Skin epidermis (tissue), 12 donors: ENCODE data around the gene MYT1.
A peak's percentile ranks its signal among the peaks of the same experiment; 100 is the strongest.
"Not testable (repeated sequence)": the region's sequence is repeated elsewhere in the genome, so short reads cannot be mapped to it uniquely, and the experiment has no call there.

Experiments used
- H3K27ac ChIP-seq, 21 experiments: fragments of 200-600 bp; sonication (generic) in 11 of 21; one replicate each; pipeline ENCODE4 v1.5.0; 2020; ENCODE audit warnings: mild to moderate bottlenecking in 3 of 21, inconsistent platforms in 2 of 21, moderate library complexity in 2 of 21
- H3K4me3 ChIP-seq, 7 experiments: fragments of 200-600 bp; sonication (generic) in 2 of 7; one replicate each; pipeline ENCODE4 v1.5.0; 2020; ENCODE audit warnings: inconsistent platforms in 2 of 7, mild to moderate bottlenecking in 2 of 7, moderate library complexity in 1 of 7

MYT1 gene

DNA sequence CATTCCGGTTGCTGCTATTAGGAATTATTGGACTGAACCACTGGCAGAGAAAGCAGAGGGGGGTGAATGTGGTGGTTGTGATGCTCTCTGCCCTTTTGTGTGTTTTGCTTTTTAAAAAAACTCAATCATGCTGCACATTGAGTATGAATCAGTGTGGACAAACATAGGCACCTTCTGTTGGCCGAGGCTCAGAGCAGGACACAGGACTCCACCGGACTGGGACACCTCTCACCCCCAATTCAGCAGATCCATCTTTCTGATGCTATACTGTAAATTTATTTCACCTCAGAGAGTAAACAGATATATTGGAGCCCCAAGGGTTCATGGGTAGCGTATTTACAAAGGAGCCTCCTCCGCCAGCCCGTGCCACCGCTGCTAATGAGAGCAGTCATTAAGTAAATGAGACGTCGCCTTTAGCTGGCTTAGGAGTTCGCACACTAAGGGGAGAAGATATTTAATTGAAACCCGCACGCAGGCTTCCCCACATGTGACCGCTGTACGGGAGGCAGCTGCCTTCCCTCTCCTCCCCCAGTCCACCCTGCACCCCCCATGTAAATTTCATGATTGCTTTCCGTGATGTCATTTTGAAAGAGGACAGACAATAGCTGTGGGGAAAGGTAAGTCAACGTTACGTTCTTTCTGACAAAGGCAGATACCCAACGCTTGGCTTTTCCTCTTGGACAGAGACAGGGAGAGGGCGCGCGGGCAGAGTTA lies at the start of gene MYT1:
Gene MYT1, plus strand, starts transcription at position 330 of the 714 bp plus-strand sequence. CDS start 34,410 bp downstream, outside the sequence.
- Histone ChIP-seq H3K4me3 (no peak within 1 kb of the TSS), H3K27ac (no peak within 1 kb of the TSS)

GRCh38 chr20:64115171-64115911 lies 48.9 kb upstream of the MYT1 start:
- Histone ChIP-seq H3K4me3 (no peak overlapping the region), H3K27ac (no peak overlapping the region)

- Histone ChIP-seq H3K27ac (no peak overlapping the region), H3K4me3 (no peak overlapping the region)
Measured at GRCh38 chr20:64116016-64116415, 48.2 kb upstream of the MYT1 start.

- no peak overlapping the region for H3K4me3 ChIP-seq
- H3K27ac ChIP-seq = no peak overlapping the region
Measured at GRCh38 chr20:64116541-64117431, 47.5 kb upstream of the MYT1 start.

GRCh38 chr20:64117432-64117777 lies 46.8 kb upstream of the MYT1 start:
- not testable (repeated sequence) for H3K4me3 ChIP-seq, H3K27ac ChIP-seq

- Histone ChIP-seq H3K27ac (no peak overlapping the region), H3K4me3 (no peak overlapping the region)
Measured at GRCh38 chr20:64119301-64119680, 45.0 kb upstream of the MYT1 start.

DNA sequence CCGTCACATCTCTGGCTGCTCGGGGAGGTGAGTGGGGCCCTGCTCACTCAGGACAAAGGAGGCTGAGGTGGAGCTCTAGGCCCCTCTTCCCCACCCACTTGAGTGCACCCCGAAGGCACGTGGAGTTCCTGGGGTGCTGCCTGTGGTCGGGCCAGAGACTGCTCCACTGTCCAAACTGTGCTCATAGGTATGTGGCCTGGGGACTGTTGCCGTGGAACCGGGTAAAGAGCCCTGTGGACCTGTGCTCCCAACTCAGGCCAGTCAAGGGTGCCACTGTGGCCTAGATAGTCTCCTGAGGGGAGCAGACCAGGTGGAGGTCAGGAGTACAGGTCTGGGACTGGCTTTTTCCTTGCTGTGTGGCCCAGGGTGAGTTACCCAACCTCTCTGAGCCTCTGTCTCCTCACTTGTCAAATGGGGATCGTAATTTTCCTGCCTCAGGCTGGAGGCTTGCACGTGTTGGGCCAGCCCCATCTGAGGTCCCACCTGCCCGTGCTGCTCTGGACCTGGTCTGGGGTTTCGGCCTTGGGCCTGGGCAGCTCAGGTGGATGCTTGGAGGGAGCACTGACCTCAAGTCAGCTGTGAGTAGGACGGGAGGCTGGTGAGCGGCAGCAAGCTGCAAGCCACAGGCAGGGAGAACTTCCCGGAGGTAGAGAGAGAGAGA lies 44.4 kb upstream of the MYT1 start:
- peak overlapping the region in 1 of 7 experiments; percentile 16 for H3K4me3 ChIP-seq

DNA sequence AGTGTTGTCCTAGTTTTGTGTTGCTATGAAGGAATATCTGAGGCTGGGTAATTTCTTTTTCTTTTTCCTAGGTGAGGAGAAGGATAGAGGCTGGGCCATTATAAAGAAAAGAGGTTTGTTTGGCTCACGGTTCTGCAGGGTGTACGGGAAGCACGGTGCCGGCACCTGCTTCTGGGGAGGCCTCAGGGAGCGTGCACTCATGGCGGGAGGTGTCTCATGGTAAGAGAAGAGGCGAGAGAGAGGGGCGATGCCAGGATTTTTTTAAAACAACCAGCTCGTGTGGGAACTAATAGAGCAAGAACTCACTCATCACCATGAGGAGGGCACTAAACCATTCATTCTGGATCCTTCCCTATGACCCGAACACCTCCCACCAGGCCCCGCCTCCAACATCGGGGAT lies 42.7 kb upstream of the MYT1 start:
- Histone ChIP-seq H3K4me3 (no peak overlapping the region), H3K27ac (no peak overlapping the region)

More for the DNA sequence above, 44.4 kb upstream of the MYT1 start:
- peak overlapping the region in 1 of 21 experiments; percentile 23 for H3K27ac ChIP-seq

DNA sequence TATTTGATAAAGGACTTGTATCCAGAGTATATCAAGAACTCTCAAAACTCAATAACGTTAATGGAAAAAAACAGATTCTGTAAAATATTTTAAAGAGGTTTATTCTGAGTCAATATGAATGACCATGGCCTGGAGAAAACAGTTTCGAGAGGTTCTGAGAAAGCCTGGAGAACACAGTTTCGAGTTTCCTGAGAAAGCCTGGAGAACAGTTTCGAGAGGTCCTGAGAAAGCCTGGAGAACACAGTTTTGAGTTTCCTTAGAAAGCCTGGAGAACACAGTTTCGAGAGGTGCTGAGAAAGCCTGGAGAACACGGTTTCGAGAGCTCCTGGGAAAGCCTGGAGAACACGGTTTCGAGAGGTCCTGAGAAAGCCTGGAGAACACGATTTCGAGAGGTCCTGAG lies 41.3 kb upstream of the MYT1 start:
- H3K4me3 ChIP-seq, H3K27ac ChIP-seq: not testable (repeated sequence)

- H3K4me3 ChIP-seq, H3K27ac ChIP-seq: not testable (repeated sequence)
Measured at GRCh38 chr20:64123517-64123916, 40.7 kb upstream of the MYT1 start.

- no peak overlapping the region for H3K4me3 ChIP-seq
- H3K27ac ChIP-seq = no peak overlapping the region
Measured at GRCh38 chr20:64129146-64129782, 35.0 kb upstream of the MYT1 start.

- H3K4me3 ChIP-seq = no peak overlapping the region
- H3K27ac ChIP-seq = no peak overlapping the region
Measured at GRCh38 chr20:64130271-64130670, 34.0 kb upstream of the MYT1 start.

DNA sequence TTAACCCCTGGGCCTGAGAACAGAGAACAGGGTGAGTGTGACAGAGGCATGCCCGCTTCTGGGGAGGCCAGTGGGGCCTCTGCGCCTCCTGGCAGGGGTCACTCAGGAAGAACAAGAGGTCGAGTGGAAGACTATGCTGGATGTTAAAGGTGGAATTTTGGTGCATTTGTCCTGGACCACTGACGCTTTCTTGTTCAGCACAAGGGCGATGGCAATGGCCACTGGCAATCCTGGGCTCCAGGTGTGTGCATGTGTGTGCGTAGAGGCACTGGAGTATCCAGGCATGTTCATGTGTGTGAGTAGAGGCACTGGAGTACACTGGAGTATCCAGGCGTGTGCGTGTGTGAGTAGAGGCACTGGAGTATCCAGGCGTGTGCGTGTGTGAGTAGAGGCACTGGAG lies 33.4 kb upstream of the MYT1 start:
- Histone ChIP-seq H3K4me3 (no peak overlapping the region), H3K27ac (no peak overlapping the region)

GRCh38 chr20:64131406-64131805 lies 32.8 kb upstream of the MYT1 start:
- Histone ChIP-seq H3K4me3 (no peak overlapping the region), H3K27ac (no peak overlapping the region)

GRCh38 chr20:64133951-64134407 lies 30.3 kb upstream of the MYT1 start:
- H3K27ac ChIP-seq = no peak overlapping the region
- no peak overlapping the region for H3K4me3 ChIP-seq

GRCh38 chr20:64134744-64135143 lies 29.5 kb upstream of the MYT1 start:
- not testable (repeated sequence) for H3K4me3 ChIP-seq, H3K27ac ChIP-seq

DNA sequence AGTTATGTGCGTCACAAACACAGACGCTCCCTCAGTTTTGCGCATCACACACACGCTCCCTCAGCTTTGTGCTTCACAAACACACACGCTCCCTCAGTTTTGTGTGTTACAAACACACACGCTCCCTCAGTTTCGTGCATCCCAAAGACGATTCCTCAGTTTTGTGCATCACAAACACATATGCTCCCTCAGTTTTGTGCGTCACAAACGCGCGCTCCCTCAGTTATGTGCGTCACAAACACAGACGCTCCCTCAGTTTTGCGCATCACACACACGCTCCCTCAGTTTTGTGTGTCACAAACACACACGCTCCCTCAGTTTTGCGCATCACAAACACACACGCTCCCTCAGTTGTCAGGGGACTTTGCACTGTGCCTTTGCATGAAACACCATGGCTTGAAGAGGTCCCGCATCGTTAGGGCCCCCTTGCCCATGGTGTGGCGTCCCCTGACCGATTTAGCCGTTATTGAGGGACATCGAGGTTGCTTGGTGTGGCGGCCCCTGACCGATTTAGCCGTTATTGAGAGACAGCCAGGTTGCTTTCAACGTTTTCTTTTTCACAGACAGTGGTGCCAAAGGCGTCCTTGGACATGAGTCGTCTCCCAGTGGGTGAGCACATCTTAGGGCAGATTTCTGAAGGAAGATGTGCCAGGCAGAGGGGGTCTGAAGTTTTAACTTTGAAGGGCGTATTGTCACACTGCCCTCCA lies 28.1 kb upstream of the MYT1 start:
- Histone ChIP-seq H3K4me3 (no peak overlapping the region), H3K27ac (no peak overlapping the region)

DNA sequence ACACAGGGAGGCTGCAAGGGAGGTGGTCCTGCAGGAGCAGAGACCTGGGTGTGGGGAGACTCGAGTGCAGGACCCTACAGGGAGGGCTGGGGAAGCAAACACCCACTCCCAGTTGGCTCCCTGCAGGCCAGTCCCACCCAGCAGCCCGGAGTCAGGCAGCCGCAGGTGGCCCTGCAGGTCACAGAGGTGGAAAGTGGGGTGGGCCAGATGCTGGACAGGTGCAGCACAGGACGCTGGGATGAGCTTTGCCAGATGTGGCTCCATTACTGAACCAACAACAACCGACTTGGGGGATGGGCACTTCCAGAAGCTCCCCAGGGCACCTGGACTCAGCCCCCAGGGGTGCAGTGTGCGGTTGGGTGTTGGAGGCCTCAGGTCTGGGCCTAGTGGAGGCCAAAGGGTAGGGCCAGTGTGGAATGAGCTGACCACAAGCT lies 26.6 kb upstream of the MYT1 start:
- no peak overlapping the region for H3K27ac ChIP-seq
- no peak overlapping the region for H3K4me3 ChIP-seq
